Activated CD8-positive, alpha-beta memory T cell treated with anti-CD3 and anti-CD28 coated beads for 36 hours (primary cell): ENCODE results near the gene FRY. TPM values are rescaled to one million over a fixed set of nuclear protein-coding genes. Genes with fewer than 3 reads are reported as not detected.

ENCODE experiments used
- CTCF ChIA-PET: fragments of 350-600 bp; sonication (Branson Sonifier 250); formaldehyde crosslinking; loops from one replicate; lab custom pipeline; 2021; ENCODE audit warnings: antibody characterized with exemption; lab: Charles Lee
- POLR2A ChIA-PET: fragments of 350-600 bp; sonication (Branson Sonifier 250); formaldehyde crosslinking; loops from one replicate; lab custom pipeline; 2021; ENCODE audit warnings: antibody characterized with exemption; lab: Charles Lee
- total RNA-seq, 2 experiments: library from RNA; stranded (reverse); gene quantifications; one replicate each; pipeline ENCODE4 v1.2.3, GENCODE V29; 2021

FRY gene
- total RNA-seq, 2 experiments from 2014 or later, result 0.42 to 0.44 TPM

GRCh38 chr13:32067149-32067961, 35.8 kb downstream of the FRY start:
- POLR2A ChIA-PET, result no interaction called here
- CTCF ChIA-PET, result no interaction called here

- CTCF ChIA-PET, result no interaction called here
- POLR2A ChIA-PET, result no interaction called here
Observed at GRCh38 chr13:32068255-32068654, 36.7 kb downstream of the FRY start.

- CTCF ChIA-PET, result no interaction called here
Observed at GRCh38 chr13:32073180-32073864, 41.7 kb downstream of the FRY start.

DNA sequence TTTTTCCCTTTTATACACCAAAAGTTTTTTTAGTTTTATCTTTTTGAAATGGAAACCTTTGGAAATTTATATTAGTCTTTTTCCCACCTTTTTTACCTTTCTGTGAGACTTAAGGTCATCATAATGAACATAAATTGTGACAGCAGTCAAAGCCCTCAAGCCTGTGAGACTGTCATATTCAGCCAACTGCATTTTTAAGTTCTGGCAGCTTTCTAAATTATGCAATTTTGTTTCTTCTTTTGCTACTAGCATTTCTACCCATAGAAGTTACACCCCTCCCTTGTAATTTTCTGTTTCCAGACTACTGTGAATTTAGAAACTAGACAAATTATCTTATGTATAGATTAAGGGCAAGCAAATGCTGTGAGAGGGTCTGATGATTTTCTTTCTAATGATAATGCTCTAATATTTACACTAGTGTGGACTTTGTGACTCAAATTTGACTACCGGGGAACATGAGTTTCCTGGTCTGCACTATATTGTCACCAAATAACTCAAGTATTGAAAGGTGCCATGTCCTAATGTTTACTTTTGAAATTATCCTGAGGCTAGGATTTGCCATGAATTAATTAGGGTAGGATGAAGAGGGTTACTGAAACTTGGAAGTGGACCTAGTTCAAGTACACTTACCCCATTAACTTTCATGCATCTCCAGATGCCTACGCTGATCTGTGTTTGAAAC, 43.7 kb downstream of the FRY start:
- POLR2A ChIA-PET, result no interaction called here
- CTCF ChIA-PET, result no interaction called here

More at GRCh38 chr13:32073180-32073864, 41.7 kb downstream of the FRY start:
- POLR2A ChIA-PET, result no interaction called here

DNA sequence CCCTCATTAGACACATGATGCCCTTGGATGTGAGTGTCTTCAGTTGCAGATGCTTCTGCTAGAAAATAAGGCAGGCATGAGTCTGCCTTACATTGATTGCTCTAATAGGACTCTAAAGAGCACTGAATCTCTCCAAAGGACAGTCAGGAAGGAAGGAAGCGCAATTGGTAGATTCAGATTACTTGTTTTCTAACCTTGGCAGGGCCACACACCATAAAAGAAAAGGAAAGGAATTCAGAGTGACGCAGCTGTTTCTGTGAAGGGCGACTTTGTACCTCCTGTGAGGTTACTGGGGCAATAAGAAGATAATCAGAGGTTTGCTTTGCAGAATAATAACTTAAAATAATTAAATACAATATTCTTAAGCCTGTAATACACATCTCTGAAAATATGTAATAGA, 48.0 kb downstream of the FRY start:
- ChIA-PET CTCF (no interaction called here), POLR2A (no interaction called here)

DNA sequence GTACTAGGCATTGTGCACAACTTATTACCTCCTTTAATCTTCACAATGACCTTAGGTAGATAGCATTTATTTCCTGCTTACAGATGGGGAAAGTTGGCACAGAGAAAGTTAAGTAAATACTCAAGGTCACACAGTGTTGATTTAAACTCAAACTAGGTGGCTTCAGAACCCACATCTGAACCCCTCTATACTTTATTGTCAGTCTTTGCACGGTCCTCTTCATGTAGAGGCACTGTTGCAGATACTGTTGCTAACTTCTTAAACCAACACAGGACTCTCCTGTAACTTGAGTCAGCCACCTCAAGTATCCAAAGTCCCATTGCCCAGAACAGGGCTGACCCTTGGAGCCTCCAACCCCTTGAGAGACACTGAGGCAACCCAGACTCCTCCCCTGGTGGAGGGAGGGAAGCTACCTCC, 48.8 kb downstream of the FRY start:
- CTCF ChIA-PET, result no interaction called here
- POLR2A ChIA-PET, result no interaction called here

DNA sequence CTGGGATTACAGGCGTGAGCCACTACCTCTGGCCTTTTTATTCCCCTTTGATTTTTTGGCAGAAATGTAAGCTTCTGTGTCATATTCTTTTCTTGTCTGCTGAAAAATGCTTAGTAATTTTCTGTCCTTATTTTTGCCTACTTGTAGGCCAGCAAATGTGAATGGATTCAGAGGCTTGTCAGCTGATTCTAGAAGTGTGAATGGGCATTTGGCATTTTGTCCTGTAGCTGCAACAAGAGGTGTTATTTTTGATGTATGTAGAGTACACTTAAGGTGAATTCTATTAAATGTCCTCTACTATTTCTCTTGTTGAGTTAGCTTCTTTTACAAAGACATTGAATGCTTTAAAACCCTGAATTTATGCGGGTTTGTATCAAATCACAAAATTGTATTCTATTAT, 50.0 kb downstream of the FRY start:
- POLR2A ChIA-PET, result no interaction called here
- CTCF ChIA-PET, result no interaction called here

- ChIA-PET POLR2A (no interaction called here), CTCF (no interaction called here)
Observed at GRCh38 chr13:32086366-32086765, 54.8 kb downstream of the FRY start.

- POLR2A ChIA-PET, result no interaction called here
- CTCF ChIA-PET, result no interaction called here
Observed at GRCh38 chr13:32086791-32087441, 55.3 kb downstream of the FRY start.

DNA sequence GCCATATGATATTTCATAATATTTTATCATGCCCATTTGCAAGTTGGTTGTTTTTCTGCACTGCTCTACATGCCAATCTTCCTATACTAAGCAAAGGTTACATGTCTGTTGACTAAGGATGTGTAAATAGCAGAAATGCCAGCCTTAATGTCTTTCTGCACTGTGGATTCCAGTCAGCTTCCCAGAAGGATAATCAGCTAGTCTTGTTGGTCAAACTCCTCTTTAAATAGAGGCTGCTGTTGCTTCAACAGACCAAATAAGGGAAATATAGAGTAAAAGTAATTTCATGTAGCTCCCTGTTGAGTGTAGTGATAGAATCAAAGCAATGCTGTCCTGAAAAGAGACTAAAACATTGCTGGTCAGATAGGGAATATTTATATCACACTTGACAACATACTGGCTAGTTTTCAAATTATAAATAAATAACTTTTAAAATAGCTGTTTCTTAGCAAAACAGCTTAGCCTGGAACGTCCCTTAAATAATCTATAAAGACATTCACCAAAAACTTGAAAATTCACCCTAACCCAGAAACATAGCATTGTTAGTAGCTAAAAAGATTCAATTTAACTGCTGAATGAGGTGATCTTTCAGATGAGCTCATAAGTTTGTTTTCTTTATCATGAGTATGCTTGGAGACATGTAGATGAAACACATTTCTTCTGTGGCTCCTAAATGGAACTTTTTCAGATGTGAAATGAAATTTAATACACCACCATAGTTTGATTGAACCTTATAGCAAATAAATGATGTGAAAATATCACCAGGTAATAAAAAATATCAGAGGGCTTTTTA, 56.6 kb downstream of the FRY start:
- CTCF ChIA-PET, result no interaction called here
- POLR2A ChIA-PET, result no interaction called here

DNA sequence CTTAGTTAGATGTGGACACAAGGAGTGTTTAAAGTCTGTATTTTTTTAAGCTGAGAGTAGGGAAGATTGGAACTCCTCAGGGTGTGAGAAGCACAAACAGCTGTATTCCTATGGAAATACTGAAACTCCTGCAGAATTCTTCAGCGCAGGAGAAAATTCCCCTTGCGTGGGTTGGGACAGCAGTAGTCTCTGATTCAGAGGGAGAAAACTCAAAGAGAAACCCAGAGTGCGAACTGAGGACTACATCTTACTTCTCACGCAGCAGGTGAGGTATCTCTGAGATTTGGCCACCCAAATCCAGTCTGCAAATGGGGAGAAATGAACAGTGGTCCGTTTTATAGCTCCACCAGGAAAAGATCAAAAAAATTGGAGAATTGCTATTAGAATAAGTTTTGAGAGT, 60.9 kb downstream of the FRY start:
- CTCF ChIA-PET, result no interaction called here
- POLR2A ChIA-PET, result no interaction called here

DNA sequence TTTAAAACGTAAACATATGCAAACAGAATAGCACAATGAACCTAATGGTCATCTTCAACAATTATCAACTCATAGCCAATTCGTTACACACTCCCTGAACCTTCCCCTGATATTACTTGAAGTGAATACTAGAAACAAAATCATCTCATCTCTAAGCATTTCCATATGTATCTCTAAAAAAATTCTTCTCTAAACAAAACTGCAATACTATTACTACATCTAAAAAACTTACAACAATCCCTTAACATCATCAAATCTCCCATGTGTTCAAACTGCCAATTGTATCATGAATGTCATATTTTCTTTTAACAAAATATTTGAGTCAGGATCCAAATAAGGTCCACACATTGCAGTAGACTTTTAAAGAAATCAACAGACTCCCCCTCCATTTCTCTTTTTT, 61.4 kb downstream of the FRY start:
- ChIA-PET CTCF (no interaction called here), POLR2A (no interaction called here)

- POLR2A ChIA-PET, result no interaction called here
- CTCF ChIA-PET, result no interaction called here
Observed at GRCh38 chr13:32098272-32098671, 66.7 kb downstream of the FRY start.

DNA sequence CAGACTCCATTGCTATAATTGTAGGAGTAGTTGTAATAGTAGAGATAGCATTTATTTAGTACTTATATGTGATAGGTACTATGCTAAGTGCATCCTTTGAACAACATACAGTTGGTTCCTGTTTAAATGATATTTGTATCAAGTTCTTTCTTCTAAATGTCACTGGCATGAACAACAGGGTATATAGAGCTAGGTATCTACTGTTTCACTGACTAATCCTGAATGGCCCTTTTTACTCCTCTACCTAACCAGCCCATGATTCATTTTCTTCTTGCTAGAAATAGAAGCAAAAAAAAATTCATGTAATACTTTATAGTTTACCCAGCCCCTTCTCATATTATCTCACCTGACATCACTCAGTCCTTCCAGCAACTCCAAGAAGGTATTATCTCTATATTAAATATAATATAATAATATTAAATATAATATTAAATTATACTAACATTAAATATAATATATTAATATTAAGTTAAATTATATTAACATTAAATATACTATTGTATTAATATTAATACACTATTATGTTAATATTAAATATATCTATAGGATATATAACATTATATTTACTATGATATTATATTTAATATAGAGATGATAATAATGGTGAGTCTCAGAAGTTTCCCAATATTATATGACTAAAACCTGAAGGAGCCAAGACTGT, 74.2 kb downstream of the FRY start:
- POLR2A ChIA-PET, result no interaction called here
- CTCF ChIA-PET, result no interaction called here

DNA sequence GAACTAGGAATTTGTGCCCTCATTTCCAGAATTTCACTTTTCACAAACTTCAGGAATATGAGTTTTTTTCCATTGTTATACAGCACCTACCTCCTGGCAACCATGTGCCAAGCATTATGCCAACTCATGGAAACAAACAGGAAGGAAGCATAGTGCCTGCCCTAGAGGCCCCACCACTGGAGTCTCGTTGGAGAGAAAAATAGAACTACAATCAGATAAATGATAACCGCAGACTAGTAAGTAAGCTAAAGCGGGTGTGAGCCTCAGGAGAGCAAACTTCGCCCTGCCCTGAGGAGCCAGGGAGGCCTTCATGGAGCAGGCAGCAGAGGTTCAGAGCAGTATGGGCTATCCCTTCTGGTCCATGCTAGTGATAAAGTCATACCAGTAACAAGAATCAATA, 75.9 kb downstream of the FRY start:
- ChIA-PET POLR2A (no interaction called here), CTCF (no interaction called here)

- ChIA-PET POLR2A (no interaction called here), CTCF (no interaction called here)
Observed at GRCh38 chr13:32107973-32108372, 76.4 kb downstream of the FRY start.

- ChIA-PET POLR2A (no interaction called here), CTCF (interaction anchor here (0.6 kb wide), 1 partner anchor 1439 kb away, joined by 3 read pairs; no protein-coding TSS in a partner anchor)
Observed at GRCh38 chr13:32113532-32113931, 82.0 kb downstream of the FRY start.

DNA sequence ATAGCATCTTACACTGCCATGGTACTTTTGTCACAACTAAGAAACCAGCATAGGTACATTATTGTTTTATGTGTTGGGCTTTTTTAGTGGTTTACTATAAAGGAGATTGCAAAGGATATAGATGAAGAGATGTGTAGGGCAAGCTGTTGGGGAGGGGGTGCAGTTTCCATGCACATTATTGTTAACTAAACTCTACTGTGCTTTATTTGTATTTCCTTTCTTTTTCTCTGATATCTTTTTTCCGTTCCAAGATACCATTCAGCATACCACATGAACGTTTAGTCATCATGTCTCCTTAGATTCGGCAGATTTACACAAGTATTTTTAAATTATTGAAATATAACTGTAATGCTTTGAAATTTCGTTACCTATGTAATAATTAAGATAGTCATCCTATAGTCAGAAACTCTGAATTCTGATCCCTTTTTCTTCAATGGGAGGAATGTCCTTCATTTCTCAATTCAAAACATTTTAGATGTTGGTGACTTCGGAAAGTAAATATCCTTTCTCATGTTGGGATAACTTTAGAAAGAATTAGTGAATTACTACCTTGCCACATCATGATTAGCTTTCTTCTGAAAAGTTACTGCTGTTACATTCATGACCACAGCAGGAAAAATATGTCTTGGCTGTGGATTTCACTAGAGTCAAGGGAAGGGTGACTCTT, 82.8 kb downstream of the FRY start:
- POLR2A ChIA-PET, result no interaction called here
- CTCF ChIA-PET, result no interaction called here
